NT2/D1 (cell line): ENCODE data around the gene ADAM17.
"Not testable (repeated sequence)": the region's sequence is repeated elsewhere in the genome, so short reads cannot be mapped to it uniquely, and the experiment has no call there.

ENCODE experiments used
- DNase-seq: peaks from one replicate; pipeline ENCODE4 v3.0.0-alpha.2; 2011; ENCODE audit warnings: low read depth, low spot score
- H3K27me3 ChIP-seq: 2 replicates; pipeline ENCODE4 v1.6.0; 2011; ENCODE audit warnings: mild to moderate bottlenecking; ENCODE audit not compliant: insufficient read length, insufficient read depth
- H3K36me3 ChIP-seq: 2 replicates; pipeline ENCODE4 v1.6.1; 2011; ENCODE audit warnings: mild to moderate bottlenecking, low read length, mixed read lengths; ENCODE audit not compliant: insufficient read depth, insufficient read length
- H3K4me1 ChIP-seq: 2 replicates; pipeline ENCODE4 v1.5.1; 2011; ENCODE audit not compliant: insufficient read depth, insufficient read length
- H3K4me3 ChIP-seq: 2 replicates; pipeline ENCODE4 v1.5.1; 2011; ENCODE audit warnings: low read depth; ENCODE audit not compliant: insufficient read length
- H3K9ac ChIP-seq: 2 replicates; pipeline ENCODE4 v1.6.0; 2011; ENCODE audit warnings: low read depth; ENCODE audit not compliant: insufficient read length
- H3K9me3 ChIP-seq: 2 replicates; pipeline ENCODE4 v1.5.1; 2011; ENCODE audit warnings: mild to moderate bottlenecking, low read length; ENCODE audit not compliant: insufficient read depth
- SUZ12 ChIP-seq: IDR thresholded peaks from 2 replicates; pipeline ENCODE4 v1.6.1; 2011; ENCODE audit not compliant: insufficient read length, insufficient read depth; ENCODE audit errors: extremely low read depth
- YY1 ChIP-seq: IDR thresholded peaks from 2 replicates; pipeline ENCODE4 v1.6.1; 2011; ENCODE audit not compliant: insufficient read length, insufficient read depth
- ZNF274 ChIP-seq: IDR thresholded peaks from 2 replicates; pipeline ENCODE4 v1.6.1; 2011; ENCODE audit warnings: mild to moderate bottlenecking, low read depth, low read length

Gene ADAM17

GRCh38 chr2:9594366-9595054, 38.9 kb upstream of the ADAM17 start:
- peaks cover 37% of the 10 kb centered on the region for H3K36me3 ChIP-seq
- TF ChIP-seq YY1 (no peak), SUZ12 (no peak), ZNF274 (no peak)
- peaks cover 7% of the 10 kb centered on the region for H3K9me3 ChIP-seq
- DNase-seq, result no peak
- no peak overlapping the region for H3K4me3 ChIP-seq
- H3K27me3 ChIP-seq, result no peaks in the 10 kb centered on the region
- H3K9ac ChIP-seq, result no peak overlapping the region
- no peaks in the 10 kb centered on the region for H3K4me1 ChIP-seq

- H3K36me3 ChIP-seq, result peaks cover 40% of the 10 kb centered on the region
- no peaks in the 10 kb centered on the region for H3K27me3 ChIP-seq
- H3K9ac ChIP-seq, result no peak overlapping the region
- no peak overlapping the region for H3K4me3 ChIP-seq
- H3K9me3 ChIP-seq, result 0 out of 2 replicates have a peak, but pooled peaks cover under 1% of the 10 kb centered on the region
- no peak for DNase-seq
- no peaks in the 10 kb centered on the region for H3K4me1 ChIP-seq
- TF ChIP-seq ZNF274, result no peak
- TF ChIP-seq YY1, result no peak
- TF ChIP-seq SUZ12, result no peak
These were observed 38.3 kb upstream of the ADAM17 start for GRCh38 chr2:9593925-9594324.

GRCh38 chr2:9592699-9593098, 37.1 kb upstream of the ADAM17 start:
- no peak for TF ChIP-seq ZNF274
- TF ChIP-seq YY1, result no peak
- no peak for TF ChIP-seq SUZ12
- Histone ChIP-seq H3K36me3 (peaks cover 43% of the 10 kb centered on the region), H3K4me1 (no peaks in the 10 kb centered on the region)

GRCh38 chr2:9590641-9591040, 35.0 kb upstream of the ADAM17 start:
- Histone ChIP-seq H3K9me3 (no peaks in the 10 kb centered on the region), H3K4me3 (no peak overlapping the region), H3K36me3 (peaks cover 57% of the 10 kb centered on the region), H3K9ac (no peak overlapping the region), H3K27me3 (no peaks in the 10 kb centered on the region), H3K4me1 (no peaks in the 10 kb centered on the region)
- TF ChIP-seq ZNF274 (no peak), SUZ12 (no peak), YY1 (no peak)
- no peak for DNase-seq

More at GRCh38 chr2:9592699-9593098, 37.1 kb upstream of the ADAM17 start:
- Histone ChIP-seq H3K27me3 (no peaks in the 10 kb centered on the region), H3K4me3 (no peak overlapping the region), H3K9ac (no peak overlapping the region), H3K9me3 (no peaks in the 10 kb centered on the region)
- no peak for DNase-seq

- Histone ChIP-seq H3K36me3 (peaks cover 64% of the 10 kb centered on the region), H3K4me3 (no peak overlapping the region), H3K27me3 (no peaks in the 10 kb centered on the region), H3K9me3 (no peaks in the 10 kb centered on the region), H3K9ac (no peak overlapping the region), H3K4me1 (no peaks in the 10 kb centered on the region)
- TF ChIP-seq SUZ12 (no peak), ZNF274 (no peak), YY1 (no peak)
- DNase-seq, result no peak
These were observed 30.8 kb upstream of the ADAM17 start for GRCh38 chr2:9586465-9586864.

GRCh38 chr2:9585486-9585885, 29.9 kb upstream of the ADAM17 start:
- no peak for DNase-seq
- TF ChIP-seq ZNF274 (no peak), SUZ12 (no peak)
- Histone ChIP-seq H3K27me3 (no peaks in the 10 kb centered on the region), H3K4me1 (no peaks in the 10 kb centered on the region), H3K36me3 (peaks cover 54% of the 10 kb centered on the region), H3K9me3 (no peaks in the 10 kb centered on the region), H3K4me3 (no peak overlapping the region), H3K9ac (no peak overlapping the region)

- H3K4me3 ChIP-seq, H3K27me3 ChIP-seq, H3K4me1 ChIP-seq, H3K9me3 ChIP-seq, DNase-seq, H3K9ac ChIP-seq: not testable (repeated sequence)
- H3K36me3 ChIP-seq, result peaks cover 50% of the 10 kb centered on the region
These were observed 29.3 kb upstream of the ADAM17 start for GRCh38 chr2:9584902-9585301.
